Measurements from ENCODE around the gene FAM117A.

DNA sequence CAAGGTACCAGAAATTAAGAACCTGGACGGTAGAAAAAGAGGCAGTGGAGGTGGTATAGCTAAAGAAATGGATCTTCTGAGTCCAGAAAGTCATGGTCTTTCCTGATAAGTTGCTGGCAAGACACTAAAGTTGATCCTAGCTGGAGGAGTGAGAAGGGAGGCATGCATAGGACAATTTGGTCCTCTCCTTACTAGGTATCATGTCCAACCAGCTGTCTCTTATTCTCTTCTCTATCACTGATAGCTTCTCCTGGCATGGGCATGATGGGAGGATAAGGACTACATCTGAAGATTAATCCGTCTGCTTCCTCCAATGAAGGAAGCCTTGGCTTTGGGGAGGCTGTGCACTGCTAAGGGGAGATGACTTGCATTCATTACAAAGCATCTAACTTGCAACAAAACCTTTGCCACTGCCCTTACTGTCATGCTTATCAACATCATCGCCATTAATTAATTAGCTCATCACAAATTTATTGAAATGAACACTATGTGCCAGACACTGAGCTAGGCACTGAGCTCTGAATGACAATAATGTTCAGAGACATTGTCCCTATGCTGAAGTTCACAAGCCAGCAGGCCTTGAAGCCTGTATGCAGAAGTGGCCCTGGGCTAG, 3.1 kb upstream of the FAM117A start:
- TF ChIP-seq, protein P1, sequence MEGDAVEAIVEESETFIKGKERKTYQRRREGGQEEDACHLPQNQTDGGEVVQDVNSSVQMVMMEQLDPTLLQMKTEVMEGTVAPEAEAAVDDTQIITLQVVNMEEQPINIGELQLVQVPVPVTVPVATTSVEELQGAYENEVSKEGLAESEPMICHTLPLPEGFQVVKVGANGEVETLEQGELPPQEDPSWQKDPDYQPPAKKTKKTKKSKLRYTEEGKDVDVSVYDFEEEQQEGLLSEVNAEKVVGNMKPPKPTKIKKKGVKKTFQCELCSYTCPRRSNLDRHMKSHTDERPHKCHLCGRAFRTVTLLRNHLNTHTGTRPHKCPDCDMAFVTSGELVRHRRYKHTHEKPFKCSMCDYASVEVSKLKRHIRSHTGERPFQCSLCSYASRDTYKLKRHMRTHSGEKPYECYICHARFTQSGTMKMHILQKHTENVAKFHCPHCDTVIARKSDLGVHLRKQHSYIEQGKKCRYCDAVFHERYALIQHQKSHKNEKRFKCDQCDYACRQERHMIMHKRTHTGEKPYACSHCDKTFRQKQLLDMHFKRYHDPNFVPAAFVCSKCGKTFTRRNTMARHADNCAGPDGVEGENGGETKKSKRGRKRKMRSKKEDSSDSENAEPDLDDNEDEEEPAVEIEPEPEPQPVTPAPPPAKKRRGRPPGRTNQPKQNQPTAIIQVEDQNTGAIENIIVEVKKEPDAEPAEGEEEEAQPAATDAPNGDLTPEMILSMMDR (IDR thresholded peaks at IDR 0.05; ENCODE audit: low read depth, low read length), result no peak
- no peak for TF ChIP-seq POLR2A (IDR thresholded peaks at IDR 0.05; ENCODE audit: extremely low read depth, insufficient read length)
- no peak for TF ChIP-seq MYC (IDR thresholded peaks at IDR 0.05; ENCODE audit: low read depth, low read length)
